Natural killer cell (primary cell): ENCODE results near the gene IMPDH2. TPM values are rescaled to one million over a fixed set of nuclear protein-coding genes. Genes with fewer than 3 reads are reported as not detected.
A peak's percentile ranks its signal among the peaks of the same experiment; 100 is the strongest.

Experiments used
- ATAC-seq, 3 donors: fragments of 150-1000 bp in 2 of 3; fragments of 200-7000 bp in 1 of 3; cut with Tn5 transposase; 1 replicate in 1 of 3; 2 replicates in 2 of 3; pipeline ENCODE4 v1.10.0; 2021; ENCODE audit warnings: mild to moderate bottlenecking in 2 of 3, moderate library complexity in 2 of 3
- DNase-seq, 2 donors: peaks; one replicate each; pipeline versions ENCODE4 v3.0.0 to v3.0.0-alpha.2; 2013 to 2021; ENCODE audit warnings: mixed read lengths in 1 of 2
- H3K27ac ChIP-seq: one replicate; pipeline ENCODE4 v1.5.1; 2013; ENCODE audit warnings: mild to moderate bottlenecking, low read length
- H3K27me3 ChIP-seq: one replicate; pipeline ENCODE4 v1.6.1; 2013; ENCODE audit warnings: low read length; ENCODE audit not compliant: control insufficient read depth, insufficient read depth
- H3K36me3 ChIP-seq: one replicate; pipeline ENCODE4 v1.6.1; 2013; ENCODE audit warnings: low read length; ENCODE audit not compliant: control insufficient read depth, insufficient read depth
- H3K4me1 ChIP-seq: one replicate; pipeline ENCODE4 v1.6.1; 2013; ENCODE audit warnings: low read length; ENCODE audit not compliant: control insufficient read depth, insufficient read depth
- H3K4me3 ChIP-seq: one replicate; pipeline ENCODE4 v1.5.1; 2013; ENCODE audit warnings: low read length
- H3K9me3 ChIP-seq: one replicate; pipeline ENCODE4 v1.6.1; 2013; ENCODE audit warnings: low read length; ENCODE audit not compliant: control insufficient read depth, insufficient read depth
- H3K27ac Mint-ChIP-seq, 2 donors: one replicate each; pipeline ENCODE4 v1.8.0; 2022; ENCODE audit warnings: mild to moderate bottlenecking in 2 of 2, mixed read lengths in 2 of 2, moderate library complexity in 1 of 2
- H3K27me3 Mint-ChIP-seq, 2 donors: one replicate each; pipeline ENCODE4 v1.8.0; 2022; ENCODE audit warnings: low read depth in 2 of 2, mixed read lengths in 2 of 2
- H3K36me3 Mint-ChIP-seq: one replicate; pipeline ENCODE4 v1.8.0; 2022; ENCODE audit warnings: mixed read lengths
- H3K4me1 Mint-ChIP-seq, 2 donors: one replicate each; pipeline ENCODE4 v1.8.0; 2022; ENCODE audit warnings: mixed read lengths in 2 of 2
- H3K4me3 Mint-ChIP-seq: one replicate; pipeline ENCODE4 v1.8.0; 2022; ENCODE audit warnings: mild to moderate bottlenecking, moderate library complexity, mixed read lengths
- H3K9me3 Mint-ChIP-seq, 2 donors: one replicate each; pipeline ENCODE4 v1.8.0; 2022; ENCODE audit warnings: mixed read lengths in 2 of 2
- WGBS: methylation state at CpG from one replicate; pipeline ENCODE4 v1.1.7; 2013; ENCODE audit warnings: missing lambda C conversion rate; ENCODE audit not compliant: insufficient coverage; 5-methylcytosine and 5-hydroxymethylcytosine counted together
- intact Hi-C: fragments of 100-400 bp; cut with micrococcal nuclease; formaldehyde crosslinking; loops from one replicate; pipeline ENCODE4 v1.14.2; 2022
- total RNA-seq, 4 donors: library from RNA; stranded (reverse); fragments of 120-200 nt in 1 of 4; gene quantifications; one replicate each; pipeline versions ENCODE4 v1.2.3 to v1.2.4, GENCODE V29; 2013 to 2022
- TF ChIP-seq, protein P1 (sequence below): fragments of 200-600 bp; IDR thresholded peaks from one replicate; pipeline ENCODE4 v1.8.0; 2022; ENCODE audit warnings: antibody characterized with exemption

Gene IMPDH2
- total RNA-seq, 3 donors from 2014 or later (not counting 1 experiment from before 2014, with no cell fraction given) = 45.6 to 85.7 (median 50.0) TPM

GRCh38 chr3:49018707-49019006 lies 10.5 kb downstream of the IMPDH2 start:
- Mint-ChIP-seq H3K27me3 (no peaks in the 10 kb centered on the region), H3K4me3 (peak overlapping the region; percentile 98), H3K36me3 (no peaks in the 10 kb centered on the region), H3K4me1 (peaks cover 16 to 24% of the 10 kb centered on the region in 2 donors), H3K27ac (peak overlapping the region; percentile 86 to 95), H3K9me3 (no peaks in the 10 kb centered on the region)
- H3K27me3 ChIP-seq = no peaks in the 10 kb centered on the region
- H3K27ac ChIP-seq = peak overlapping the region; percentile 79
- ATAC-seq (no peak), DNase-seq (no peak)
- peaks cover 48% of the 10 kb centered on the region for H3K4me1 ChIP-seq
- no peaks in the 10 kb centered on the region for H3K9me3 ChIP-seq
- TF ChIP-seq, protein P1, sequence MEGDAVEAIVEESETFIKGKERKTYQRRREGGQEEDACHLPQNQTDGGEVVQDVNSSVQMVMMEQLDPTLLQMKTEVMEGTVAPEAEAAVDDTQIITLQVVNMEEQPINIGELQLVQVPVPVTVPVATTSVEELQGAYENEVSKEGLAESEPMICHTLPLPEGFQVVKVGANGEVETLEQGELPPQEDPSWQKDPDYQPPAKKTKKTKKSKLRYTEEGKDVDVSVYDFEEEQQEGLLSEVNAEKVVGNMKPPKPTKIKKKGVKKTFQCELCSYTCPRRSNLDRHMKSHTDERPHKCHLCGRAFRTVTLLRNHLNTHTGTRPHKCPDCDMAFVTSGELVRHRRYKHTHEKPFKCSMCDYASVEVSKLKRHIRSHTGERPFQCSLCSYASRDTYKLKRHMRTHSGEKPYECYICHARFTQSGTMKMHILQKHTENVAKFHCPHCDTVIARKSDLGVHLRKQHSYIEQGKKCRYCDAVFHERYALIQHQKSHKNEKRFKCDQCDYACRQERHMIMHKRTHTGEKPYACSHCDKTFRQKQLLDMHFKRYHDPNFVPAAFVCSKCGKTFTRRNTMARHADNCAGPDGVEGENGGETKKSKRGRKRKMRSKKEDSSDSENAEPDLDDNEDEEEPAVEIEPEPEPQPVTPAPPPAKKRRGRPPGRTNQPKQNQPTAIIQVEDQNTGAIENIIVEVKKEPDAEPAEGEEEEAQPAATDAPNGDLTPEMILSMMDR = no peak
- H3K4me3 ChIP-seq = peak overlapping the region; percentile 68
- intact Hi-C loops = no loop called here
- H3K36me3 ChIP-seq = peaks cover 22% of the 10 kb centered on the region
- WGBS = 2% methylated on average over 18 of the region's 18 CpGs

- no peaks in the 10 kb centered on the region for H3K27me3 Mint-ChIP-seq
- no peaks in the 10 kb centered on the region for H3K36me3 Mint-ChIP-seq
- peak within 1 kb of the TSS; percentile 98 for H3K4me3 Mint-ChIP-seq
- ATAC-seq (peak in 2 of 3 donors; percentile 6), DNase-seq (peak; percentile 65 to 73)
- TF ChIP-seq, protein P1 = no peak
- H3K36me3 ChIP-seq = peaks cover 27% of the 10 kb centered on the region
- peaks cover 13 to 23% of the 10 kb centered on the region in 2 donors for H3K4me1 Mint-ChIP-seq
- H3K4me3 ChIP-seq = peak within 1 kb of the TSS; percentile 68
- intact Hi-C loops = no loop called here
- peaks cover 45% of the 10 kb centered on the region for H3K4me1 ChIP-seq
- peak within 1 kb of the TSS; percentile 79 for H3K27ac ChIP-seq
- WGBS = under 1% methylated on average over 85 of the region's 85 CpGs
- no peaks in the 10 kb centered on the region for H3K9me3 ChIP-seq
- no peaks in the 10 kb centered on the region for H3K9me3 Mint-ChIP-seq
- H3K27me3 ChIP-seq = no peaks in the 10 kb centered on the region
- peak within 1 kb of the TSS; percentile 86 to 95 for H3K27ac Mint-ChIP-seq
These were observed 11.1 kb downstream of the IMPDH2 start, which contains the start of gene DALRD3 for GRCh38 chr3:49017971-49018706. Gene DALRD3 (minus strand): TSS chr3:49018580. CDS start chr3:49018564, 16 bp downstream.

- H3K4me1 ChIP-seq = peaks cover 38% of the 10 kb centered on the region
- H3K4me3 ChIP-seq = peak overlapping the region; percentile 68
- intact Hi-C loops = no loop called here
- 11% methylated on average over 23 of the region's 23 CpGs for WGBS
- H3K4me1 Mint-ChIP-seq = peaks cover 7 to 18% of the 10 kb centered on the region in 2 donors
- TF ChIP-seq, protein P1 = no peak
- H3K27me3 Mint-ChIP-seq = no peaks in the 10 kb centered on the region
- DNase-seq (no peak), ATAC-seq (no peak)
- H3K9me3 Mint-ChIP-seq = no peaks in the 10 kb centered on the region
- no peak overlapping the region for H3K27ac ChIP-seq
- peak overlapping the region; percentile 86 to 95 for H3K27ac Mint-ChIP-seq
- H3K36me3 Mint-ChIP-seq = no peaks in the 10 kb centered on the region
- peak overlapping the region; percentile 98 for H3K4me3 Mint-ChIP-seq
- no peaks in the 10 kb centered on the region for H3K27me3 ChIP-seq
- peaks cover 32% of the 10 kb centered on the region for H3K36me3 ChIP-seq
- no peaks in the 10 kb centered on the region for H3K9me3 ChIP-seq
These were observed 11.8 kb downstream of the IMPDH2 start for GRCh38 chr3:49017229-49017970.
